HG03066 (cell line): ENCODE results near the gene KIR2DL1.
"Not testable (repeated sequence)": the region's sequence is repeated elsewhere in the genome, so short reads cannot be mapped to it uniquely, and the experiment has no call there.

ENCODE experiments used
- ATAC-seq: cut with Tn5 transposase; IDR thresholded peaks from one replicate; pipeline ENCODE4 v1.9.1; 2021; ENCODE audit warnings: low read depth; ENCODE audit not compliant: unreplicated experiment

KIR2DL1 gene

DNA sequence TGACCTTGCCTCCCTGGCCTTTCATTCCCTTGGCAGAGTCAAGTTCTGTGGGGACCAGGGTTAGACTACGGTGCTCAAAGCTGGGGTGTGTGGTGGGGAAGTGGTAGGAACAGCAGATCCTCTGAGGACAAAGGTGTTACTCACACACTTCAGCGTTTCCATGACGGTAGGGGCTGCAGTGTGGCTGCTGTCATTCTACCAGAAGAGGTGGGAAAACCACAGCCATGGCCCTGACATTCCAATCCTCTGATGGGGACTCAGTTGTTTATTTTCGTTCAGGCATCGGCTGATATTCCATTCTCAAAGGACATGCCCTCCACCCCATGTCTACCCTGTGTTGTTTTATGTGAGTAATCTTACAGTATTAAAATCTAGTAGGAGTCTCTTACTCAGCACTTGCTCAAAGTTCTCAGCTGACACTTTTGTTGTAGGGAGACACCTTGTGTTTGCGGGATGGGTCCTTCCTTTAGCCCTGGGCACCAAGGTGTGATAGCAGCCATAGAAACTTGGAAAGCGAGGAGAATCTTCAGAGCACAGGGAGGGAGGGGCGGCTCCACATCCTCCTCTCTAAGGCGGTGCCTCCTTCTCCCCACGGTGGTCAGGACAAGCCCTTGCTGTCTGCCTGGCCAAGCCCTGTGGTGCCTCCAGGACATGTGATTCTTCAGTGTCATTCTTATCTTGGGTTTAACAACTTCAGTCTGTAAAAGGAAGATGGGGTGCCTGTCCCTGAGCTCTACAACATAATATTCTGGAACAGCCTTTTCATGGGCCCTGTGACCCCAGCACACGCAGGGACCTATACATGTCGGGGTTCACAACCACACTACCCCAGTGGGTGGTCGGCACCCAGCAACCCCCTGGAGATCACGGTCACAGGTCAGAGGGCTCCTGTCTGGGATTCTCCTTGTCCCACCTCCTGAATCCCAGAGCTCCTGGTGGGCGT lies 1.7 kb downstream of the KIR2DL1 start:
- not testable (repeated sequence) for ATAC-seq

- ATAC-seq = not testable (repeated sequence)
These were observed 3.1 kb downstream of the KIR2DL1 start for GRCh38 chr19:54772666-54773065.

DNA sequence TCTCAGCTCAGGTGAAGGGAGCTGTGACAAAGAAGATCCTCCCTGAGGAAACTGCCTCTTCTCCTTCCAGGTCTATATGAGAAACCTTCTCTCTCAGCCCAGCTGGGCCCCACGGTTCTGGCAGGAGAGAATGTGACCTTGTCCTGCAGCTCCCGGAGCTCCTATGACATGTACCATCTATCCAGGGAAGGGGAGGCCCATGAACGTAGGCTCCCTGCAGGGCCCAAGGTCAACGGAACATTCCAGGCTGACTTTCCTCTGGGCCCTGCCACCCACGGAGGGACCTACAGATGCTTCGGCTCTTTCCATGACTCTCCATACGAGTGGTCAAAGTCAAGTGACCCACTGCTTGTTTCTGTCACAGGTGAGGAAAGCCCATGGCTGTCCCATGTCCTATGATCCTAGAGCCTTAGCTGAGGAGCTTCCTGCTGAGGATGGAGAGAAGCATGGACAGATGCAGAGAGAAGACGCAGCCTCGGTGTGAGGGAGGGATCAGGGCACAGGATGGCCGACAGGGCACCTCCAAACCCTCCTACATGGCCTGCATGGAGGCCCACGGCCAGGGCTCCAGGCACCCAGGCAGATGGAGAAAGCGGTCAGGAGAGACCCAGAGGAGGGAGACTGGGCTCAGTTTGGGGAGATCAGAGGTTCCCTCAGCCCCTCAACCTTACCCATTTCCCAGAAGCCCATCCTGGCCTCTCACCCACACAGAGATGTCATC lies 5.7 kb downstream of the KIR2DL1 start:
- ATAC-seq = not testable (repeated sequence)

DNA sequence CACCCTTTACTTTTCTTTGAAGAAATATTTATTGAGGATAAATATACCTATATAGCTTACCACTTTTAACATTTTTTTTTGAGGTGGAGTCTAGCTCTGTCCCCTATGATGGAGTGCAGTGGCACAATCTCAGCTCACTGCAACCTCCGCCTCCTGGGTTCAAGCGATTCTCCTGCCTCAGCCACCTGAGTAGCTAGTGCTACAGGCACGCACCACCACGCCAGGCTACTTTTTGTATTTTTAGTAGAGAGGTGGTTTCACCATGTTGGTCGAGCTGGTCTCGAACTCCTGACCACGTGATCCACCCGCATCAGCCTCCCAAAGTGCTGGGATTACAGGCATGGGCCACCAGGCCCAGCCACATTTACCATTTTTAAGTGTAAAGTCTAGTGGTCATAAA lies 6.2 kb downstream of the KIR2DL1 start:
- not testable (repeated sequence) for ATAC-seq

- not testable (repeated sequence) for ATAC-seq
These were observed 8.3 kb downstream of the KIR2DL1 start for GRCh38 chr19:54777851-54778250.

DNA sequence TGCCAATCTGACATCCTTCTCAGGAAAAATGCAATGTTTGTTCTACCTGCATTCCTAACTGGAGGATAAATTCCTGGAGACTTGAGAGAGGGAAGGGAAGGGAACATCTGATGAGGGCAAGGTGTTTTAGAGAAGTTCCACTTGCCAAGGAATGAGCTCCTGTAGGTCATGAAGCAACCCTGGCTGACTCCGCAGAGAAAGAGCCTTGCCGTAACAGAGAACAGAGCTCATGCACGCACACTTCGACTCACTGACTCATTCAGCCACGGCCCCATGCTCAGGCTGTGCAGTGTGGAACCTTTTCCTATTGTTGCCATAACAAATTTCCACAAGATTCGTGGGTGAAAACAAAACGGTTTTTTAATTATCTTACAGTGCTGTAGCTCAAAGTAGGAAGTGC lies 9.3 kb downstream of the KIR2DL1 start:
- ATAC-seq = not testable (repeated sequence)

- ATAC-seq = not testable (repeated sequence)
These were observed 13.3 kb downstream of the KIR2DL1 start for GRCh38 chr19:54782916-54783315.

DNA sequence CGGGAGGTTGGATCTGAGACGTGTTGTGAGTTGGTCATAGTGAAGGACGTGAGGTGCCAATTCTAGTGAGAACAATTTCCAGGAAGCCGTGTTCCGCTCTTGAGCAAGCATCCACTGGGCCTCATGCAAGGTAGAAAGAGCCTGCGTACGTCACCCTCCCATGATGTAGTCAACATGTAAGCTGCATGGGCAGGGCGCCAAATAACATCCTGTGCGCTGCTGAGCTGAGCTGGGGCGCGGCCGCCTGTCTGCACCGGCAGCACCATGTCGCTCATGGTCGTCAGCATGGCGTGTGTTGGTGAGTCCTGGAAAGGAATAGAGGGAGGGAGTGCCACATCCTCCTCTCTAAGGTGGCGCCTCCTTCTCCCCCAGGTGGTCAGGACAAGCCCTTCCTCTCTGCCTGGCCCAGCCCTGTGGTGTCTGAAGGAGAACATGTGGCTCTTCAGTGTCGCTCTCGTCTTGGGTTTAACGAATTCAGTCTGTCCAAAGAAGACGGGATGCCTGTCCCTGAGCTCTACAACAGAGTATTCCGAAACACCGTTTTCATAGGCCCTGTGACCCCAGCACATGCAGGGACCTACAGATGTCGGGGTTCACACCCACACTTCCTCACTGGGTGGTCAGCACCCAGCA lies 16.6 kb downstream of the KIR2DL1 start:
- not testable (repeated sequence) for ATAC-seq

GRCh38 chr19:54788154-54788553 lies 18.6 kb downstream of the KIR2DL1 start:
- ATAC-seq = not testable (repeated sequence)

DNA sequence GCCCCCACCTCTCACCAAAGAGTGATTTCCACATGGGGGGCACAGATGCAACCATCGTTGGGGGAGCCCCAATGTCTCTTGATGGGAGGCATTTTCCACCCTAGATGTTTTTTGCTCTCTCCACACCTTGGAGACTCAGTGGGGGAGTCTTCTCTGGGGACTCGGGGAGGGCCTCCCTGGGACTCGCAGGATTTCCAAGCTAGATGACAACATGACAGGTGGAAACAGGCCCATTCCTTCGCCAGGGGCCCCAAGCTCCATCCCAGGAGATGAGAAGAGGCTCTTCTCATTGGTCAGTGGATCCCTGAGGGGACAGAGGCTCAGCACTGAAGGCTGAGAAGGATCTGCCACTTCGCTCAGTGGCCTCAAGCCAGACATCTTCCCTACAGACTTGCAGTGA lies 21.1 kb downstream of the KIR2DL1 start:
- ATAC-seq = no peak

DNA sequence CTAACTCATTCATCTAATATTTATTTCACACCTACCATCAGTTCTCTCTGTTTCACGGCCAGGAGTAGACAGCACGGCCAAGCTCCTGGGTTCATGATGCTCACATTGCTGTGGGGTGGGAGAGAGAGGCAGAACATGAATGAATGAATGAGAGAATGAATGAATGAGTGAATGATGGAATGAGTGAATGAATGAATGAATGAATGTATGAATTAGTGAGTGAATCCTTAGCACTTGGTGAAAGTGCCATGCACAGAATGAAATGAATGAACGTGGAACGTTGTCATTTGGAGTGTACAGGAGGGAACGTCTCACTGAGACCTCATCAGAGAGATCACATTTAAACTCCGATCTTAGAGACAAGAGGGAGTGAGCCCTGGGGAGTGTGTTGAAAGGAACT lies 21.9 kb downstream of the KIR2DL1 start:
- ATAC-seq = no peak

DNA sequence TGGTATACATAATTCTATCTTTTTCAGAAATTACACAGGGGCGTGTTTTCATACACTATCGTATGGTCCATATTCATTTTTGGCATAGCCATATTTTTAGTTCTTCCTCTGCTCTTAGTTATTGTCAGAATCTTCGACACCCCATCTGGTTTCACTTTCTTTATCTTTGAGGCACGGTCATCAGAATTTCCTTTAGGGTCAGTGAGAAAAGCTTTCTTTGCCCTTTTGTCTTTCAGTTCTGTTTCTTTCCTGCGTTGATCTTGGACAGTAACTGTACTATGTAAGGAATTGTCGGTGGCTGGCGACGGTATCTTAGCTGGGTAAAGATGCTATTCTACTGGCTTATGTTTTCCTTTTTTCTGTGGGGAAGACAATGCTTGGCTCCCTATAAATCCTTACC lies 23.2 kb downstream of the KIR2DL1 start:
- ATAC-seq = no peak

- ATAC-seq = no peak
These were observed 26.2 kb downstream of the KIR2DL1 start for GRCh38 chr19:54795758-54796157.

DNA sequence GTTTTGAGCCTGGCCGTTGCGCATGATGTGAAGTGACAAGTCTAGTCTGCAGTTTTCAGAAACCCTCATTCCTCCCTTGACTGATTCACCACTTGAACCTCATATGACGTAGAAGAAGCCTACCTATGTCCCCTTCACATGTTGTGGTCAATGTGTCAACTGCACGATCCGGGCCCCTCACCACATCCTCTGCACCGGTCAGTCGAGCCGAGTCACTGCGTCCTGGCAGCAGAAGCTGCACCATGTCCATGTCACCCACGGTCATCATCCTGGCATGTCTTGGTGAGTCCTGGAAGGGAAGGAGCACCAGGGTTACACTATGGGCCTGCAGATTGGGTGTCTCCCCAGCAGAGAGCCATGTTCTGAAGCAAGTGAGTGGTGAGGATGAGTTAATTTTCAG lies 33.8 kb downstream of the KIR2DL1 start, which contains the start of gene KIR2DL4:
KIR2DL4 (plus strand) TSS at position 201 of the 400 bp plus-strand sequence; CDS start at position 243, 42 bp downstream.
- ATAC-seq = no peak

GRCh38 chr19:54804101-54804500 lies 34.5 kb downstream of the KIR2DL1 start:
- no peak for ATAC-seq

DNA sequence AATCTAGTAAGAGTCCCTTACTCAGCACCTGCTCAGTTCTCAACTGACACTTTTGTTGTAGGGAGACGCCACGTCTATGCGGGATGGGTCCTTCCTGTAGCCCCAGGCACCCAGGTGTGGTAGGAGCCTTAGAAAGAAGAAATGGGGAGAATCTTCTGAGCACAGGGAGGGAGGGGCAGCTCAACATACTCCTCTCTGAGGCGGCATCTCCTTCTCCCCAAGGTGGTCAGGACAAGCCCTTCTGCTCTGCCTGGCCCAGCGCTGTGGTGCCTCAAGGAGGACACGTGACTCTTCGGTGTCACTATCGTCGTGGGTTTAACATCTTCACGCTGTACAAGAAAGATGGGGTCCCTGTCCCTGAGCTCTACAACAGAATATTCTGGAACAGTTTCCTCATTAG lies 35.0 kb downstream of the KIR2DL1 start:
- ATAC-seq = no peak

- no peak for ATAC-seq
These were observed 36.3 kb downstream of the KIR2DL1 start for GRCh38 chr19:54805665-54806515.

GRCh38 chr19:54806516-54806838 lies 36.9 kb downstream of the KIR2DL1 start:
- ATAC-seq = no peak

GRCh38 chr19:54814571-54814970 lies 45.0 kb downstream of the KIR2DL1 start:
- ATAC-seq = not testable (repeated sequence)

GRCh38 chr19:54816251-54816650 lies 46.7 kb downstream of the KIR2DL1 start, which contains the start of gene KIR3DL1:
TSS of gene KIR3DL1 (plus strand) at chr19:54816468.
- not testable (repeated sequence) for ATAC-seq
